ENCODE results near the gene BEST4.
A peak's percentile ranks its signal among the peaks of the same experiment; 100 is the strongest.
"Not testable (repeated sequence)": the region's sequence is repeated elsewhere in the genome, so short reads cannot be mapped to it uniquely, and the experiment has no call there.

Gene BEST4

GRCh38 chr1:44778705-44779576 is 9.0 kb downstream of the BEST4 start:
- H3K4me3 ChIP-seq (ENCODE audit: low read depth, low read length): no peak overlapping the region
- no peak for TF ChIP-seq CTCF (IDR thresholded peaks at IDR 0.05; ENCODE audit: control insufficient read depth, extremely low read depth, insufficient read depth)
- DNase-seq (ENCODE audit: low read depth): no peak

- no peak for TF ChIP-seq CTCF (IDR thresholded peaks at IDR 0.05; ENCODE audit: control insufficient read depth, extremely low read depth, insufficient read depth)
- H3K4me3 ChIP-seq (ENCODE audit: low read depth, low read length): peak overlapping the region; percentile 98
- no peak for DNase-seq (ENCODE audit: low read depth)
Observed at GRCh38 chr1:44777969-44778635, 9.9 kb downstream of the BEST4 start.

- H3K4me3 ChIP-seq (ENCODE audit: low read depth, low read length): peak overlapping the region; percentile 98
- peak; percentile 51 for DNase-seq (ENCODE audit: low read depth)
- no peak for TF ChIP-seq CTCF (IDR thresholded peaks at IDR 0.05; ENCODE audit: control insufficient read depth, extremely low read depth, insufficient read depth)
Observed at GRCh38 chr1:44777547-44777946, 10.4 kb downstream of the BEST4 start.

- no peak for DNase-seq (ENCODE audit: low read depth)
- no peak for TF ChIP-seq CTCF (IDR thresholded peaks at IDR 0.05; ENCODE audit: control insufficient read depth, extremely low read depth, insufficient read depth)
- peak overlapping the region; percentile 98 for H3K4me3 ChIP-seq (ENCODE audit: low read depth, low read length)
Observed at GRCh38 chr1:44776730-44777068, 11.3 kb downstream of the BEST4 start.

GRCh38 chr1:44775930-44776729 is 11.8 kb downstream of the BEST4 start:
- DNase-seq (ENCODE audit: low read depth): no peak
- peak overlapping the region; percentile 98 for H3K4me3 ChIP-seq (ENCODE audit: low read depth, low read length)
- TF ChIP-seq CTCF (IDR thresholded peaks at IDR 0.05; ENCODE audit: control insufficient read depth, extremely low read depth, insufficient read depth): no peak

- TF ChIP-seq CTCF (IDR thresholded peaks at IDR 0.05; ENCODE audit: control insufficient read depth, extremely low read depth, insufficient read depth): no peak
- peak within 1 kb of the TSS; percentile 98 for H3K4me3 ChIP-seq (ENCODE audit: low read depth, low read length)
- peak; percentile 77 for DNase-seq (ENCODE audit: low read depth)
Observed at GRCh38 chr1:44775078-44775929, 12.7 kb downstream of the BEST4 start, which contains the start of gene RPS8. TSS of gene RPS8 (plus strand) at chr1:44775540. CDS start at chr1:44775597, 57 bp downstream.

GRCh38 chr1:44766421-44766820 is 21.5 kb downstream of the BEST4 start:
- not testable (repeated sequence) for H3K4me3 ChIP-seq (ENCODE audit: low read depth, low read length)

More at GRCh38 chr1:44766421-44766820, 21.5 kb downstream of the BEST4 start:
- not testable (repeated sequence) for DNase-seq (ENCODE audit: low read depth)

All from LNCaP clone FGC (cell line).